NCI-H1105 treated with DMSO at 0.1 percent for 48 hours (cell line): ENCODE results near the gene HGF.
A peak's percentile ranks its signal among the peaks of the same experiment; 100 is the strongest.

Source experiments
- DNase-seq: peaks from one replicate; lab custom pipeline; 2025; lab: John Stamatoyannopoulos, UW

Gene HGF

GRCh38 chr7:81684033-81684432 lies 85.8 kb downstream of the HGF start:
- no peak for DNase-seq

- DNase-seq = no peak
These were observed 87.0 kb downstream of the HGF start for GRCh38 chr7:81682873-81683272.

- DNase-seq = no peak
These were observed 89.7 kb downstream of the HGF start for GRCh38 chr7:81680120-81680519.

GRCh38 chr7:81676813-81677212 lies 93.0 kb downstream of the HGF start:
- DNase-seq = no peak

- no peak for DNase-seq
These were observed 93.6 kb downstream of the HGF start for GRCh38 chr7:81676105-81676811.

- no peak for DNase-seq
These were observed 95.4 kb downstream of the HGF start for GRCh38 chr7:81674431-81674830.

GRCh38 chr7:81672872-81673271 lies 97.0 kb downstream of the HGF start:
- no peak for DNase-seq

- DNase-seq = peak; percentile 22
These were observed 100.3 kb downstream of the HGF start for GRCh38 chr7:81669476-81670105.

- DNase-seq = no peak
These were observed 103.6 kb downstream of the HGF start for GRCh38 chr7:81666209-81666608.

- DNase-seq = no peak
These were observed 104.6 kb downstream of the HGF start for GRCh38 chr7:81665236-81665635.

- DNase-seq = no peak
These were observed 105.5 kb downstream of the HGF start for GRCh38 chr7:81664304-81664703.

GRCh38 chr7:81662531-81662930 lies 107.3 kb downstream of the HGF start:
- DNase-seq = no peak

GRCh38 chr7:81659697-81660395 lies 110.0 kb downstream of the HGF start:
- no peak for DNase-seq

- no peak for DNase-seq
These were observed 112.3 kb downstream of the HGF start for GRCh38 chr7:81657551-81657950.

- DNase-seq = no peak
These were observed 114.6 kb downstream of the HGF start for GRCh38 chr7:81655271-81655670.

- no peak for DNase-seq
These were observed 117.6 kb downstream of the HGF start for GRCh38 chr7:81652225-81652624.
